Hepatocyte (in vitro differentiated cells): ENCODE results near the gene RPH3AL.

ENCODE experiments used
- CTCF ChIP-seq: fragments of 200-600 bp; sonication (generic); IDR thresholded peaks from 2 replicates; pipeline ENCODE4 v1.5.1; 2016; ENCODE audit warnings: antibody characterized with exemption, mild to moderate bottlenecking; ENCODE audit not compliant: poor library complexity
- EZH2phosphoT487 ChIP-seq: fragments of 200-600 bp; sonication (generic); IDR thresholded peaks from one replicate; pipeline ENCODE4 v1.6.1; 2018; ENCODE audit warnings: antibody characterized with exemption, mild to moderate bottlenecking, low read depth, moderate library complexity; ENCODE audit not compliant: unreplicated experiment, severe bottlenecking

GRCh38 chr17:306536-307294 is 45.9 kb downstream of the RPH3AL start:
- TF ChIP-seq EZH2phosphoT487 (no peak), CTCF (no peak)
